HG03175 (cell line): Measurements from ENCODE around the gene HNRNPDL.
"Not testable (repeated sequence)": the region's sequence is repeated elsewhere in the genome, so short reads cannot be mapped to it uniquely, and the experiment has no call there.

Experiments used
- ATAC-seq: cut with Tn5 transposase; IDR thresholded peaks from one replicate; pipeline ENCODE4 v1.9.1; 2021; ENCODE audit warnings: mild to moderate bottlenecking, moderate library complexity; ENCODE audit not compliant: unreplicated experiment

The HNRNPDL gene

GRCh38 chr4:82430193-82430963, at the start of gene HNRNPDL, which contains the start of gene ENOPH1:
HNRNPDL (minus strand) TSS chr4:82430462; CDS start chr4:82429690, 772 bp downstream.
ENOPH1 (plus strand) TSS chr4:82430590; CDS start chr4:82430830, 240 bp downstream.
- ATAC-seq: peak; percentile 74

DNA sequence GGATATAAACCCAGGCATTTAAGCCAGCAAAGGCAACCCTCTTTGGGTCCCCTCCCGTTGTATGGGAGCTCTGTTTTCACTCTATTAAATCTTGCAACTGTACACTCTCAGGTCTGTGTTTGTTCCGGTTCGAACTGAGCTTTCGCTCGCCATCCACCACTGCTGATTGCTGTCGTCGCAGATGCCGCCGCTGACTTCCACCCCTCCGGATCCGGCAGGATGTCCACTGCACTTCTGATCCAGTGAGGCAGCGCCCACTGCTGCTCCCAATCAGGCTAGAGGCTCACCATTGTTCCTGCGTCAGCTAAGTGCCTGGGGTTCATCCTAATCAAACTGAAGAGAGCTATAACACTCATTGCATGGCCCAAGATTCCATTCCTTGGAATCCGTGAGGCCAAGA, 49.3 kb upstream of the HNRNPDL start:
- ATAC-seq: no peak

GRCh38 chr4:82477469-82477868, 47.2 kb upstream of the HNRNPDL start:
- ATAC-seq: not testable (repeated sequence)

GRCh38 chr4:82475931-82476330, 45.7 kb upstream of the HNRNPDL start:
- ATAC-seq: not testable (repeated sequence)

DNA sequence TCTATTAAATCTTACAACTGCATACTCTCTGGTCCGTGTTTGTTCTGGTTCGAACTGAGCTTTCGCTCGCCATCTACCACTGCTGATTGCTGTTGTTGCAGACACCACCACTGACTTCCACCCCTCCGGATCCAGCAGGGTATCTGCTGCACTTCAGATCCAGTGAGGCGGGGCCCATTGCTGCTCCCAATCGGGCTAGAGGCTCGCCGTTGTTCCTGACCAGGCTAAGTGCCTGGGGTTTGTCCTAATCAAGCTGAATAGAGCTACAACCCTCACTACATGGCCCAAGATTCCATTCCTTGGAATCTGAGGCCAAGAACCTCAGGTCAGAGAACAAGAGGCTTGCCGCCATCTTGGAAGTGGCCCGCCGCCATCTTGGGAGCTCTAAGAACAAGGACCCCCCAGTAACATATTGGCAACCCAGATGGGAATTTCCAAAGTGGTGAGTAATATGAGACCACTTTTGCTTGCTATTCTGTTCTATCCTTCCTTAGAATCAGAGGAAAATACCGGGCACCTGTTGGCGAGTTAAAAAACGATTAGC, 43.4 kb upstream of the HNRNPDL start:
- no peak for ATAC-seq

DNA sequence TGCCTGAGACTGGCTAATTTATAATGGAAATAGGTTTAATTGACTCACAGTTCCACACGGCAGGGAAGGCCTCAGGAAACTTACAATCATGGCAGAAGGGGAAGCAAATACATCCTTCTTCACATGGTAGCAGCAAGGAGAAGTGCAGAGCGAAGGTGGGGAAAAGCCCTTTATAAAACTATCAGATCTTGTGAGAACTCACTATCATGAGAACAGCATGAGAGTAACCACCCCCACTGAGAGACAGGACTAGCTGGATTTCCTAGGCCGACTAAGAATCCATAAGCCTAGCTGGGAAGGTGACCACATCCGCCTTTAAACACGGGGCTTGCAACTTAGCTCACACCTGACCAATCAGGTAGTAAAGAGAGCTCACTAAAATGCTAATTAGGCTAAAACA, 42.8 kb upstream of the HNRNPDL start:
- ATAC-seq: not testable (repeated sequence)

DNA sequence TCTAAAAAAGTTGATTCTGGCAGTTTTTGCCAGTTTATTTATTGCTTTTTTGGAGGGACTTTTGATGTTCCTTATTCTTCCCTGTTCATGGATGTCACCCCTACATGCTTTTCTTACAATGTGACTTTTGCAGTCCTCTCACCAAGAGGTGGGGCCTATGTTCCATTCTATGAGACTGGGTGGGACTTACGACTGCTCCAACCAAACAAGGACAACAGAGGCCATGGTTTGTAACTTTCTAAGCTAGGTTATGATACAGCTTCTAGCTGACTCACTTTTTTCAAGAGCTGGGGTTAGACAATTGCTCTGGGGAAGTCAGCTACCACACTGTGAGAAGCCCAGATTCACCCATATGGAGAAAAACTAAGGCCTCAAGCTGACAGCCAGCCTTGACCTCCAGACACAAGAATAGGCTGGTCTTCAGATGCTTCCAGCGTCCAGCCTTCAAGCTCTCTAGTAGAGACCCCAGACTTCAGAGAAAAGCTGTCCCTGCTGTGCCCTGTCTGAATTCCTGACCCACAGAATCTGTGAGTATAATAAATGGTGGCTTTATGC, 39.6 kb upstream of the HNRNPDL start:
- ATAC-seq: no peak

- ATAC-seq: no peak
Measured at GRCh38 chr4:82467471-82467870, 37.2 kb upstream of the HNRNPDL start.

DNA sequence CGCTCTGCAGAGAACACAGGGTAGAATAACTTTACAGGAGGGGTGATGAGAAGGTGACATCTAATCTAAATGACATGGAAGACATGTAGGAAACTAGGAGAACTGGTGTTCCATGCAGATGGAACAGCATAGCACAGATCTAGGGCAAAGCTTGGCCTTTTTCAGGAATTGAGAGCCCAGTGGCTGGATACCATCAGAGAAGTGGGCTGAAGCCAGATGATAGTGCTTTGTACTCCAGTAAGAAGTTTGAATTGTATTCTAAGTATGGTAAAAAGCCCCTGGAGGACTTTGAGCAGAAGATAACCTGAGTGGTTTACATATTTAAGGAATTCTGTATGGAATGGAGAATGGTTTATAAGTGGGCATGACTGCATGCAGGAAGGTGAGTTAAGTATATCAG, 33.0 kb upstream of the HNRNPDL start:
- no peak for ATAC-seq

- peak; percentile 71 for ATAC-seq
Measured at GRCh38 chr4:82462415-82462831, 32.2 kb upstream of the HNRNPDL start.

DNA sequence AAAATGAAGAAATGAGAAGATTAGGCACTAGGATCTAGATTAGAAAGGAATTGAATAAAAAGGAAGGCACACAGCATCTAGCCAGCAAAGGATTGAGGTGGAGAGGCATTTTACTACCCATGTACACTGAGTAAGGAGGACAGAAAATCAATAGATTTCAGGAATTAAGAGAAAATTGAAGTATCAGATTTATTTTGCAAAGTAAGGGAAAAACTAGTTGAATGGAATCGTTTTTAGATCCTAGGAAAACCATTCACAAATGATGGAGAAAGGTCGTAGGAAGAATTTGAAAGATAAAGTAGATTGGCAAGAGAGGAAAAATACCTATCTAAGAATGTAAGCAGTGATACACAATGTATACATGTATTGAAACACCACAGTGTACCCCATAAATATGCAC, 31.4 kb upstream of the HNRNPDL start:
- no peak for ATAC-seq

DNA sequence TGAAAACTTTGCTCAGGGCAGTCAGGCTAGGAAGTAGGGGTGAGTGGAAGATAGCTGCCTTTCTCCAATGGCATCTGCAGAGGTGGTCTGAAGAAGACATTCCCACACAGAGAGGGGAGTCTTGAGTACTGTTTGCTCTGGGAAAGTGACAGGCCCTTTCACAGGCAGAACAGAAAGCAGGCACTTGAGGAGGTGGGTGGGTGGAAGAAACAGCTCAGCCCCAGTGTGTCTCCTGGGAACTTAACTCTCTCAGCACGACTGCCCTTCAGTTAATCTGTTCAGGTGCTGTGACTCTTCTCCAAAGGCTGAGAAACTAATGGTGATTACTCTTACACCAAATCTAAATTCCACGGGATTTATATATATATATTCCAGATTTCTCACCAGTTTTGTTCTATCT, 28.5 kb upstream of the HNRNPDL start:
- no peak for ATAC-seq

DNA sequence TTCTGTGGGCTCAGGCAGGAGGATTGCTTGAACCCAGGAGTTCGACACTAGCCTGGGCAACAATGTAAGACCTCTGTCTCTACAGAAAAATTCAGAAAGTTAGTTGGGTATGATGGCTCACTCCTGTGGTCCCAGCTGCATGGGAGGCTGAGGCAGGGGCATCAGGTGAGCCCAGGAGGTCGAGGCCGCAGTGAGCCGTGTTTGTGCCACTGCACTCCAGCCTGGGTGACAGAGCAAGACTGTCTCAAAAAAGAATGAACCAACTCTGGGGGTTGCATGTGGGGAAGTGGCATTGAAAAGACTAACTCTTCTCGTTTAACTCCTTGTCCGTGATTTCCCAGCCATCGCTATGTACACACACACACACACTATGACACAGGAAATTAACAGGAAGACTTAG, 27.0 kb upstream of the HNRNPDL start:
- ATAC-seq: no peak

- no peak for ATAC-seq
Measured at GRCh38 chr4:82452026-82452425, 21.8 kb upstream of the HNRNPDL start.

DNA sequence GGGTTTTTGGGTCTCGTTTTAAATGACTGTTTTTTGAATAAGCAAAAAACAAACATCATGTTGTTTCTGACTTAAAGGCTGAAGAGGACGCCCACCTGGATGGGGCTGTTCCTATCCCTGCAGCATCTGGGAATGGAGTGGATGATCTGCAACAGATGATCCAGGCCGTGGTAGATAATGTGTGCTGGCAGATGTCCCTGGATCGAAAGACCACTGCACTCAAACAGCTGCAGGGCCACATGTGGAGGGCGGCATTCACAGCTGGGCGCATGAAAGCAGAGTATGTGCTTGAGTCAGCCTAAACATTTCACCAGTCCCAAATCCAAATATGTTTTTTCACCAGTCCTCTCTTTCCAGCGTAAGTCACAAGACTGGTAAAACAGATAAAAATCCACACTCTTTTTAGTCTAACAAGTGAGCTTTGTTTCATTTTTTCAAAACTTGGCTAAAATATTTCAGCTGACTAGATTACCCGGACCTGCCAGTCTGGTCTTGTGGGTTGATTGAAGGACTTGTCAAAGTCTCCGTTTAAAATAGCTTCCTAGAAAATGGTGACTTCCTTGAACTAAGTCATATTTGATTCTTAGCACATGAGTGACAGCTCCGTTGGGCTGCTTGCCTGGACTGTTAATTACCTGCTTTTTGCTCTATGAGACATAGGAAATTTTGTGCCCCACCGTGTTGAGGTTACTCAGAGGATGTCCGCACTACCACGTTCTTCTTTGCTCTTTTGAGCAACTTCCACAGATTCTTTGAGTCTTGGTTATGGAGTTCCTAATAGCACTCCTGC, 20.9 kb upstream of the HNRNPDL start:
- ATAC-seq: no peak

- ATAC-seq: no peak
Measured at GRCh38 chr4:82447886-82448285, 17.6 kb upstream of the HNRNPDL start.

DNA sequence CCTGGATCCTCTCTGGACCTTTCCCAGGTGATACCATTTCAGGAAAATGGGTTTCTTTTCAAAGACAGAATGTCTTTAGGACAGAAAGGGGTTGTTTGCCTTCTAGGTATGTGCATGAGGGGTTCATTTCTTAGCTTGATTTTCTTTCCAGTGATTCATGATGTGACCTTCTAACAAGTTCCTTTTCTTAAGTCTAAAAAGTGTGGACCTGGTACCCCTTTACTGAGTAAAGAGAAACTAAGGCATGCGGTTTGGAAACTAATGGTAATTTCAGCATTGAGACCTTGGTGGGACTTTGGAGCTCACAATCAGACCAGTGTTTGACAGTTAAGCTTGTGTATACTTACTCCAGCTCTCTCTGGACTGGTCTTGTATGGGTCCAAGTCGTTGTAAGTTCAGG, 8.8 kb upstream of the HNRNPDL start:
- ATAC-seq: no peak

- no peak for ATAC-seq
Measured at GRCh38 chr4:82437285-82438005, 7.2 kb upstream of the HNRNPDL start.

- ATAC-seq: no peak
Measured at GRCh38 chr4:82436780-82437179, 6.5 kb upstream of the HNRNPDL start.

DNA sequence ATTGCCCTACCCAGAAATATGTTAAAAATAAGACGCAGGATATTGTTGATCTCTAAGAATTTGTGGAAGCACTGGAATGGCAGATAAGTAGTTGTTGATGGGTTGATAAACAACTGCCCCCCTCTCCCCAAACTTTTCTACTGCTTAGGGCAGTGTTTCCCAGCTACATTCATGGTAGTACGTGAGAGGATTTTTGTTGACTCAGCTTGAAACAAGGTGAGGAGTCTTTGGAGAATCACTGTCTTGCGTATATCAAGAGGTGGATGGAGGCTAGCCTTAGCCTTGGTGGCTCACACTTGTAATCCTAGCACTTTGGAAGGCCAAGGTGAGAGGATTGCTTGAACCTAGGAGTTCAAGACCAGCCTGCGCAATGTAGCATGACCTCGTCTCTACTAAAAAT, 5.9 kb upstream of the HNRNPDL start:
- ATAC-seq: no peak

GRCh38 chr4:82434949-82435348, 4.7 kb upstream of the HNRNPDL start:
- no peak for ATAC-seq
